ENCODE data around the gene BRINP1. TPM values are rescaled to one million over a fixed set of nuclear protein-coding genes. Genes with fewer than 3 reads are reported as not detected.
"Not testable (repeated sequence)": the region's sequence is repeated elsewhere in the genome, so short reads cannot be mapped to it uniquely, and the experiment has no call there.

BRINP1 gene
- total and polyA plus RNA-seq, 2 donors (not counting 1 experiment from before 2014, with no cell fraction given), result 0.06 to 0.33 TPM

GRCh38 chr9:119179701-119180100 is 189.5 kb downstream of the BRINP1 start:
- no peak for DNase-seq (ENCODE audit: low read depth in 2 of 2)
- Histone ChIP-seq H3K27ac (ENCODE audit: insufficient read depth, low read length) (no peak overlapping the region), H3K9me3 (ENCODE audit: control insufficient read depth, insufficient read depth, low read depth, low read length) (no peaks in the 10 kb centered on the region), H3K36me3 (ENCODE audit: control insufficient read depth, insufficient read depth, low read length) (no peaks in the 10 kb centered on the region), H4K20me1 (ENCODE audit: control insufficient read depth, extremely low read depth, insufficient read depth, low read length) (no peaks in the 10 kb centered on the region), H3K79me2 (ENCODE audit: control insufficient read depth, insufficient read depth, low read length) (no peaks in the 10 kb centered on the region), H3K9ac (ENCODE audit: insufficient read depth, low read length) (no peak overlapping the region), H2AFZ (ENCODE audit: low read length) (no peak overlapping the region), H3K4me2 (ENCODE audit: extremely low read depth, insufficient read depth, low read length) (no peak overlapping the region), H3K4me3 (replicated peaks in 1 of 4; ENCODE audit: control extremely low read depth in 1 of 4, insufficient read depth in 1 of 4, low read depth in 3 of 4, low read length in 4 of 4) (no peak overlapping the region), H3K27me3 (ENCODE audit: control insufficient read depth, insufficient read depth, low read length) (no peaks in the 10 kb centered on the region), H3K4me1 (ENCODE audit: control insufficient read depth, extremely low read depth, insufficient read depth, low read length) (no peaks in the 10 kb centered on the region)
- TF ChIP-seq EZH2 (IDR thresholded peaks at IDR 0.05; ENCODE audit: low read length, missing control alignments) (no peak), CTCF (conservative IDR thresholded peaks at IDR 0.05 in 1 of 2, IDR thresholded peaks at IDR 0.05 in 1 of 2; ENCODE audit: low read depth in 1 of 2, low read length in 2 of 2) (no peak)

- TF ChIP-seq CTCF (conservative IDR thresholded peaks at IDR 0.05 in 1 of 2, IDR thresholded peaks at IDR 0.05 in 1 of 2; ENCODE audit: low read depth in 1 of 2, low read length in 2 of 2), result no peak
- no peak for TF ChIP-seq EZH2 (IDR thresholded peaks at IDR 0.05; ENCODE audit: low read length, missing control alignments)
- no peak overlapping the region for H3K4me3 ChIP-seq (replicated peaks in 1 of 4; ENCODE audit: control extremely low read depth in 1 of 4, insufficient read depth in 1 of 4, low read depth in 3 of 4, low read length in 4 of 4)
- H3K4me2 ChIP-seq (ENCODE audit: extremely low read depth, insufficient read depth, low read length), result no peak overlapping the region
- no peaks in the 10 kb centered on the region for H3K4me1 ChIP-seq (ENCODE audit: control insufficient read depth, extremely low read depth, insufficient read depth, low read length)
- no peaks in the 10 kb centered on the region for H4K20me1 ChIP-seq (ENCODE audit: control insufficient read depth, extremely low read depth, insufficient read depth, low read length)
- no peak overlapping the region for H3K9ac ChIP-seq (ENCODE audit: insufficient read depth, low read length)
- H3K27me3 ChIP-seq (ENCODE audit: control insufficient read depth, insufficient read depth, low read length), result no peaks in the 10 kb centered on the region
- no peaks in the 10 kb centered on the region for H3K36me3 ChIP-seq (ENCODE audit: control insufficient read depth, insufficient read depth, low read length)
- H3K79me2 ChIP-seq (ENCODE audit: control insufficient read depth, insufficient read depth, low read length), result no peaks in the 10 kb centered on the region
- DNase-seq (ENCODE audit: low read depth in 2 of 2), result no peak
- H2AFZ ChIP-seq (ENCODE audit: low read length), result no peak overlapping the region
- H3K27ac ChIP-seq (ENCODE audit: insufficient read depth, low read length), result no peak overlapping the region
- H3K9me3 ChIP-seq (ENCODE audit: control insufficient read depth, insufficient read depth, low read depth, low read length), result no peaks in the 10 kb centered on the region
Measured at GRCh38 chr9:119177196-119177595, 192.0 kb downstream of the BRINP1 start.

- Histone ChIP-seq H2AFZ (ENCODE audit: low read length) (no peak overlapping the region), H3K27me3 (ENCODE audit: control insufficient read depth, insufficient read depth, low read length) (no peaks in the 10 kb centered on the region), H3K9me3 (ENCODE audit: control insufficient read depth, insufficient read depth, low read depth, low read length) (no peaks in the 10 kb centered on the region), H4K20me1 (ENCODE audit: control insufficient read depth, extremely low read depth, insufficient read depth, low read length) (no peaks in the 10 kb centered on the region), H3K27ac (ENCODE audit: insufficient read depth, low read length) (no peak overlapping the region), H3K4me3 (replicated peaks in 1 of 4; ENCODE audit: control extremely low read depth in 1 of 4, insufficient read depth in 1 of 4, low read depth in 3 of 4, low read length in 4 of 4) (no peak overlapping the region), H3K9ac (ENCODE audit: insufficient read depth, low read length) (no peak overlapping the region), H3K4me2 (ENCODE audit: extremely low read depth, insufficient read depth, low read length) (no peak overlapping the region), H3K4me1 (ENCODE audit: control insufficient read depth, extremely low read depth, insufficient read depth, low read length) (no peaks in the 10 kb centered on the region), H3K79me2 (ENCODE audit: control insufficient read depth, insufficient read depth, low read length) (no peaks in the 10 kb centered on the region), H3K36me3 (ENCODE audit: control insufficient read depth, insufficient read depth, low read length) (no peaks in the 10 kb centered on the region)
- peak in 1 of 2 donors; percentile 29 for DNase-seq (ENCODE audit: low read depth in 2 of 2)
- no peak for TF ChIP-seq EZH2 (IDR thresholded peaks at IDR 0.05; ENCODE audit: low read length, missing control alignments)
- TF ChIP-seq CTCF (conservative IDR thresholded peaks at IDR 0.05 in 1 of 2, IDR thresholded peaks at IDR 0.05 in 1 of 2; ENCODE audit: low read depth in 1 of 2, low read length in 2 of 2), result no peak
Measured at GRCh38 chr9:119175581-119175980, 193.7 kb downstream of the BRINP1 start.

- not testable (repeated sequence) for H3K4me3 ChIP-seq (replicated peaks in 1 of 4; ENCODE audit: control extremely low read depth in 1 of 4, insufficient read depth in 1 of 4, low read depth in 3 of 4, low read length in 4 of 4); H3K27me3 ChIP-seq (ENCODE audit: control insufficient read depth, insufficient read depth, low read length); H3K4me2 ChIP-seq (ENCODE audit: extremely low read depth, insufficient read depth, low read length); H3K9ac ChIP-seq (ENCODE audit: insufficient read depth, low read length); H2AFZ ChIP-seq (ENCODE audit: low read length); DNase-seq (ENCODE audit: low read depth in 2 of 2); H3K9me3 ChIP-seq (ENCODE audit: control insufficient read depth, insufficient read depth, low read depth, low read length); H3K4me1 ChIP-seq (ENCODE audit: control insufficient read depth, extremely low read depth, insufficient read depth, low read length); H3K79me2 ChIP-seq (ENCODE audit: control insufficient read depth, insufficient read depth, low read length); H3K36me3 ChIP-seq (ENCODE audit: control insufficient read depth, insufficient read depth, low read length); H3K27ac ChIP-seq (ENCODE audit: insufficient read depth, low read length); H4K20me1 ChIP-seq (ENCODE audit: control insufficient read depth, extremely low read depth, insufficient read depth, low read length)
Measured at GRCh38 chr9:119169222-119169621, 200.0 kb downstream of the BRINP1 start.

All from fibroblast of lung (primary cell).